Karpas-422 (cell line): ENCODE data around the gene MAP4K2. TPM values are rescaled to one million over a fixed set of nuclear protein-coding genes. Genes with fewer than 3 reads are reported as not detected.
"Not testable (repeated sequence)": the region's sequence is repeated elsewhere in the genome, so short reads cannot be mapped to it uniquely, and the experiment has no call there.

ENCODE experiments used
- DNase-seq: peaks from one replicate; pipeline ENCODE4 v3.0.0-alpha.2; 2015
- H2AFZ ChIP-seq: fragments of 200-600 bp; sonication (generic); 2 replicates; pipeline ENCODE4 v1.6.1; 2014; ENCODE audit warnings: antibody characterized with exemption, low read length, mixed read lengths
- H3K27ac ChIP-seq: fragments of 200-600 bp; sonication (generic); 2 replicates; pipeline ENCODE4 v1.5.1; 2014; ENCODE audit warnings: mild to moderate bottlenecking, low read length, moderate library complexity
- H3K27me3 ChIP-seq: fragments of 200-600 bp; sonication (generic); 2 replicates; pipeline ENCODE4 v1.6.1; 2014; ENCODE audit warnings: low read length, mixed read lengths
- H3K36me3 ChIP-seq: fragments of 200-600 bp; sonication (generic); 2 replicates; pipeline ENCODE4 v1.6.1; 2014; ENCODE audit warnings: low read length, mixed read lengths; ENCODE audit not compliant: insufficient read depth
- H3K4me1 ChIP-seq: fragments of 200-600 bp; sonication (generic); 2 replicates; pipeline ENCODE4 v1.6.1; 2014; ENCODE audit warnings: mild to moderate bottlenecking, low read length, mixed read lengths
- H3K4me2 ChIP-seq: fragments of 200-600 bp; sonication (generic); 2 replicates; pipeline ENCODE4 v1.6.1; 2014; ENCODE audit warnings: low read length, low read depth, mild to moderate bottlenecking; ENCODE audit not compliant: poor library complexity, severe bottlenecking
- H3K4me3 ChIP-seq: fragments of 200-600 bp; sonication (generic); 2 replicates; pipeline ENCODE4 v1.5.1; 2014; ENCODE audit warnings: mild to moderate bottlenecking, antibody characterized with exemption, low read length, mixed read lengths
- H3K79me2 ChIP-seq: fragments of 200-600 bp; sonication (generic); 2 replicates; pipeline ENCODE4 v1.6.1; 2014; ENCODE audit warnings: mild to moderate bottlenecking, low read length, mixed read lengths
- H3K9ac ChIP-seq: fragments of 200-600 bp; sonication (generic); 2 replicates; pipeline ENCODE4 v1.6.0; 2014; ENCODE audit warnings: low read length
- H3K9me2 ChIP-seq: fragments of 200-600 bp; sonication (generic), shearing (Covaris generic); replicated peaks from 2 replicates; pipeline ENCODE4 v1.6.0; 2014; ENCODE audit warnings: mild to moderate bottlenecking, low read length, moderate library complexity; ENCODE audit not compliant: insufficient read depth
- H3K9me3 ChIP-seq: fragments of 300-700, 200-600 bp; sonication (generic); 2 replicates; pipeline ENCODE4 v1.6.1; 2014; ENCODE audit warnings: low read length, mixed read lengths
- H4K20me1 ChIP-seq: fragments of 200-600 bp; sonication (generic); 2 replicates; pipeline ENCODE4 v1.6.1; 2014; ENCODE audit warnings: mild to moderate bottlenecking, antibody characterized with exemption, low read length, low read depth; ENCODE audit not compliant: insufficient read depth
- total RNA-seq: library from RNA; depleted of rRNA; stranded (reverse); fragments of >200 nt; shearing (Covaris generic); gene quantifications from 2 replicates; pipeline ENCODE4 v1.2.3, GENCODE V29; 2014; ENCODE audit warnings: low replicate concordance

Gene MAP4K2
- total RNA-seq, 1 experiment from 2014 or later, result 62.0 TPM

GRCh38 chr11:64826578-64827450 lies 23.8 kb upstream of the MAP4K2 start:
- Histone ChIP-seq H3K9ac (no peak overlapping the region), H3K36me3 (no peaks in the 10 kb centered on the region), H3K9me3 (no peaks in the 10 kb centered on the region), H3K9me2 (no peaks in the 10 kb centered on the region), H3K27ac (no peak overlapping the region), H3K4me1 (no peaks in the 10 kb centered on the region), H4K20me1 (no peaks in the 10 kb centered on the region), H3K4me2 (no peak overlapping the region), H3K27me3 (no peaks in the 10 kb centered on the region), H3K4me3 (no peak overlapping the region), H2AFZ (no peak overlapping the region), H3K79me2 (no peaks in the 10 kb centered on the region)
- peak; percentile 70 for DNase-seq

GRCh38 chr11:64826062-64826461 lies 23.0 kb upstream of the MAP4K2 start:
- no peak overlapping the region for H3K9ac ChIP-seq
- no peaks in the 10 kb centered on the region for H3K79me2 ChIP-seq
- H3K27me3 ChIP-seq, result no peaks in the 10 kb centered on the region
- H3K9me2 ChIP-seq, result no peaks in the 10 kb centered on the region
- no peak overlapping the region for H2AFZ ChIP-seq
- H4K20me1 ChIP-seq, result no peaks in the 10 kb centered on the region
- DNase-seq, result no peak
- H3K4me3 ChIP-seq, result no peak overlapping the region
- no peaks in the 10 kb centered on the region for H3K9me3 ChIP-seq
- H3K27ac ChIP-seq, result no peak overlapping the region
- no peaks in the 10 kb centered on the region for H3K36me3 ChIP-seq
- no peak overlapping the region for H3K4me2 ChIP-seq
- H3K4me1 ChIP-seq, result no peaks in the 10 kb centered on the region

- no peaks in the 10 kb centered on the region for H3K4me1 ChIP-seq
- no peaks in the 10 kb centered on the region for H3K36me3 ChIP-seq
- H2AFZ ChIP-seq, result no peak overlapping the region
- no peak overlapping the region for H3K4me3 ChIP-seq
- H3K9me3 ChIP-seq, result no peaks in the 10 kb centered on the region
- no peak overlapping the region for H3K9ac ChIP-seq
- H4K20me1 ChIP-seq, result no peaks in the 10 kb centered on the region
- no peak overlapping the region for H3K27ac ChIP-seq
- no peaks in the 10 kb centered on the region for H3K9me2 ChIP-seq
- no peaks in the 10 kb centered on the region for H3K27me3 ChIP-seq
- DNase-seq, result no peak
- no peaks in the 10 kb centered on the region for H3K79me2 ChIP-seq
- no peak overlapping the region for H3K4me2 ChIP-seq
Measured at GRCh38 chr11:64823568-64824119, 20.6 kb upstream of the MAP4K2 start.

- Histone ChIP-seq H3K36me3 (no peaks in the 10 kb centered on the region), H3K9me2 (no peaks in the 10 kb centered on the region), H3K27ac (no peak overlapping the region)
Measured at GRCh38 chr11:64817476-64817875, 14.5 kb upstream of the MAP4K2 start.

GRCh38 chr11:64815433-64815832 lies 12.4 kb upstream of the MAP4K2 start:
- H3K79me2 ChIP-seq, H3K9me2 ChIP-seq, H4K20me1 ChIP-seq, H3K36me3 ChIP-seq, H3K27me3 ChIP-seq, H3K4me3 ChIP-seq, DNase-seq, H2AFZ ChIP-seq, H3K9ac ChIP-seq, H3K9me3 ChIP-seq, H3K27ac ChIP-seq, H3K4me2 ChIP-seq: not testable (repeated sequence)
- peaks cover 14% of the 10 kb centered on the region for H3K4me1 ChIP-seq

More at GRCh38 chr11:64817476-64817875, 14.5 kb upstream of the MAP4K2 start:
- Histone ChIP-seq H4K20me1 (no peaks in the 10 kb centered on the region), H3K9me3 (no peaks in the 10 kb centered on the region), H3K27me3 (no peaks in the 10 kb centered on the region), H3K79me2 (no peaks in the 10 kb centered on the region), H3K4me1 (peaks cover 9% of the 10 kb centered on the region), H3K9ac (no peak overlapping the region), H3K4me3 (no peak overlapping the region), H2AFZ (no peak overlapping the region), H3K4me2 (no peak overlapping the region)
- no peak for DNase-seq

GRCh38 chr11:64814712-64815187 lies 11.7 kb upstream of the MAP4K2 start:
- H3K4me1 ChIP-seq, result peaks cover 14% of the 10 kb centered on the region
- H3K36me3 ChIP-seq, result no peaks in the 10 kb centered on the region
- no peak overlapping the region for H3K4me2 ChIP-seq
- H3K9me3 ChIP-seq, result no peaks in the 10 kb centered on the region
- no peaks in the 10 kb centered on the region for H3K27me3 ChIP-seq
- no peak overlapping the region for H3K4me3 ChIP-seq
- no peak overlapping the region for H2AFZ ChIP-seq
- peaks cover under 1% of the 10 kb centered on the region for H3K79me2 ChIP-seq
- DNase-seq, result no peak
- no peaks in the 10 kb centered on the region for H4K20me1 ChIP-seq
- H3K27ac ChIP-seq, result no peak overlapping the region
- no peak overlapping the region for H3K9ac ChIP-seq
- H3K9me2 ChIP-seq, result no peaks in the 10 kb centered on the region

- peaks cover 23% of the 10 kb centered on the region for H3K4me1 ChIP-seq
- no peak overlapping the region for H2AFZ ChIP-seq
- H3K4me2 ChIP-seq, result no peak overlapping the region
- H3K4me3 ChIP-seq, result no peak overlapping the region
- H4K20me1 ChIP-seq, result no peaks in the 10 kb centered on the region
- no peaks in the 10 kb centered on the region for H3K36me3 ChIP-seq
- DNase-seq, result no peak
- peaks cover 10% of the 10 kb centered on the region for H3K79me2 ChIP-seq
- H3K9ac ChIP-seq, result no peak overlapping the region
- H3K9me3 ChIP-seq, result no peaks in the 10 kb centered on the region
- no peaks in the 10 kb centered on the region for H3K27me3 ChIP-seq
- no peaks in the 10 kb centered on the region for H3K9me2 ChIP-seq
- H3K27ac ChIP-seq, result no peak overlapping the region
Measured at GRCh38 chr11:64813826-64814225, 10.8 kb upstream of the MAP4K2 start.

GRCh38 chr11:64810891-64811272 lies 7.9 kb upstream of the MAP4K2 start:
- peak overlapping the region; percentile 91 for H3K4me2 ChIP-seq
- no peak overlapping the region for H3K27ac ChIP-seq
- H4K20me1 ChIP-seq, result no peaks in the 10 kb centered on the region
- peaks cover 24% of the 10 kb centered on the region for H3K4me1 ChIP-seq
- H3K27me3 ChIP-seq, result no peaks in the 10 kb centered on the region
- no peaks in the 10 kb centered on the region for H3K9me3 ChIP-seq
- H3K9me2 ChIP-seq, result no peaks in the 10 kb centered on the region
- peak overlapping the region; percentile 92 for H3K4me3 ChIP-seq
- peak overlapping the region; percentile 87 for H2AFZ ChIP-seq
- peak overlapping the region; percentile 90 for H3K9ac ChIP-seq
- H3K79me2 ChIP-seq, result peaks cover 13% of the 10 kb centered on the region
- H3K36me3 ChIP-seq, result no peaks in the 10 kb centered on the region
- no peak for DNase-seq
